Measurements from ENCODE around the gene LRRC25. TPM values are rescaled to one million over a fixed set of nuclear protein-coding genes. Genes with fewer than 3 reads are reported as not detected.
"Not testable (repeated sequence)": the region's sequence is repeated elsewhere in the genome, so short reads cannot be mapped to it uniquely, and the experiment has no call there.

The LRRC25 gene
- total and polyA plus RNA-seq, 8 donors, result 0.98 to 11.2 (median 2.7) TPM; not detected in 2

- TF ChIP-seq EP300 (IDR thresholded peaks at IDR 0.05) (no peak), POLR2A (IDR thresholded peaks at IDR 0.05) (no peak), CTCF (IDR thresholded peaks at IDR 0.05) (no peak), POLR2AphosphoS5 (IDR thresholded peaks at IDR 0.05) (no peak)
- 87 to 96% (median 94%) methylated on average over 2 to 3 of the region's 3 CpGs for WGBS, 5 donors
- intact Hi-C loops (cut with DNase I; ENCODE audit: low total_unique reads), result no loop called here
- H3K36me3 ChIP-seq, result peaks cover 0 to 13% (median 0%) of the 10 kb centered on the region in 4 donors
- H3K27ac ChIP-seq, result peak overlapping the region; percentile 77 to 84 (median 79)
- H3K4me1 ChIP-seq, result peaks cover 31 to 73% (median 49%) of the 10 kb centered on the region in 4 donors
- H3K27me3 ChIP-seq, result peaks cover 0 to 25% (median 0%) of the 10 kb centered on the region in 3 donors
- no peak overlapping the region for H3K4me3 ChIP-seq
- no peak for DNase-seq
- H3K9me3 ChIP-seq, result no peaks in the 10 kb centered on the region
Observed at GRCh38 chr19:18385359-18385674, 12.1 kb downstream of the LRRC25 start.

- intact Hi-C loops (cut with DNase I; ENCODE audit: low total_unique reads), result no loop called here
- WGBS, 5 donors, result 31 to 61% (median 48%) methylated on average over 7 of the region's 7 CpGs
- DNase-seq, result peak in 1 of 2 donors; percentile 80
- no peaks in the 10 kb centered on the region for H3K9me3 ChIP-seq
- H3K4me3 ChIP-seq, result no peak overlapping the region
- H3K36me3 ChIP-seq, result peaks cover 0 to 13% (median 0%) of the 10 kb centered on the region in 4 donors
- TF ChIP-seq POLR2AphosphoS5 (IDR thresholded peaks at IDR 0.05) (peak in 1 of 3 donors; percentile 24), EP300 (IDR thresholded peaks at IDR 0.05) (no peak)
- H3K27me3 ChIP-seq, result peaks cover 0 to 25% (median 0%) of the 10 kb centered on the region in 3 donors
- H3K4me1 ChIP-seq, result peaks cover 36 to 78% (median 53%) of the 10 kb centered on the region in 4 donors
- H3K27ac ChIP-seq, result peak overlapping the region; percentile 77 to 84 (median 79)
Observed at GRCh38 chr19:18384775-18385174, 12.6 kb downstream of the LRRC25 start.

GRCh38 chr19:18383622-18384021, 13.8 kb downstream of the LRRC25 start:
- H3K36me3 ChIP-seq; H3K4me3 ChIP-seq; DNase-seq; H3K9me3 ChIP-seq; intact Hi-C loops (cut with DNase I; ENCODE audit: low total_unique reads): not testable (repeated sequence)
- Histone ChIP-seq H3K27ac (peak overlapping the region in 1 of 5 donors; percentile 1), H3K27me3 (peaks cover 0 to 25% (median 0%) of the 10 kb centered on the region in 3 donors), H3K4me1 (peaks cover 34 to 83% (median 54%) of the 10 kb centered on the region in 4 donors)
- WGBS, 5 donors, result 90 to 93% (median 92%) methylated on average over 11 of the region's 11 CpGs

GRCh38 chr19:18380843-18381242, 16.6 kb downstream of the LRRC25 start:
- H3K36me3 ChIP-seq, result no peaks in the 10 kb centered on the region
- no peak overlapping the region for H3K4me3 ChIP-seq
- peak overlapping the region; percentile 73 to 88 (median 86) for H3K27ac ChIP-seq
- WGBS, 5 donors, result 58 to 84% (median 77%) methylated on average over 3 of the region's 3 CpGs
- H3K4me1 ChIP-seq, result peaks cover 30 to 81% (median 48%) of the 10 kb centered on the region in 4 donors
- TF ChIP-seq POLR2A (IDR thresholded peaks at IDR 0.05) (no peak), CTCF (IDR thresholded peaks at IDR 0.05) (no peak), POLR2AphosphoS5 (IDR thresholded peaks at IDR 0.05) (no peak), EP300 (IDR thresholded peaks at IDR 0.05) (no peak)
- DNase-seq, result no peak
- intact Hi-C loops (cut with DNase I; ENCODE audit: low total_unique reads), result no loop called here
- peaks cover 0 to 13% (median 0%) of the 10 kb centered on the region in 3 donors for H3K27me3 ChIP-seq
- no peaks in the 10 kb centered on the region for H3K9me3 ChIP-seq

- intact Hi-C loops (cut with DNase I; ENCODE audit: low total_unique reads), result no loop called here
- no peak overlapping the region for H3K4me3 ChIP-seq
- H3K4me1 ChIP-seq, result peaks cover 22 to 81% (median 45%) of the 10 kb centered on the region in 4 donors
- H3K9me3 ChIP-seq, result no peaks in the 10 kb centered on the region
- 26 to 38% (median 31%) methylated on average over 16 to 22 of the region's 22 CpGs for WGBS, 5 donors
- DNase-seq, result peak; percentile 90
- H3K27ac ChIP-seq, result peak overlapping the region; percentile 73 to 88 (median 86)
- H3K36me3 ChIP-seq, result no peaks in the 10 kb centered on the region
- H3K27me3 ChIP-seq, result peaks cover 0 to 11% (median 0%) of the 10 kb centered on the region in 3 donors
- TF ChIP-seq POLR2AphosphoS5 (IDR thresholded peaks at IDR 0.05) (peak; percentile 5 to 69 (median 49)), CTCF (IDR thresholded peaks at IDR 0.05) (no peak), POLR2A (IDR thresholded peaks at IDR 0.05) (no peak), EP300 (IDR thresholded peaks at IDR 0.05) (no peak)
Observed at GRCh38 chr19:18379803-18380747, 17.3 kb downstream of the LRRC25 start.
